Stimulated activated CD8-positive, alpha-beta memory T cell treated with anti-CD3 and anti-CD28 coated beads, Interleukin-15, amount 100 ng/mL, for 1 hour (primary cell): ENCODE results near the gene MCOLN3.
A peak's percentile ranks its signal among the peaks of the same experiment; 100 is the strongest.

Source experiments
- DNase-seq: peaks from one replicate; pipeline ENCODE4 v3.0.0-alpha.2; 2020; ENCODE audit warnings: low read depth

Gene MCOLN3

GRCh38 chr1:85048296-85049064 lies at the start of gene MCOLN3:
Gene MCOLN3, minus strand, starts transcription at chr1:85048500. Its CDS starts 3,140 bp downstream, at chr1:85045360.
- DNase-seq: no peak

- no peak for DNase-seq
Observed at GRCh38 chr1:85093644-85094043, 45.3 kb upstream of the MCOLN3 start.

- no peak for DNase-seq
Observed at GRCh38 chr1:85091671-85092280, 43.5 kb upstream of the MCOLN3 start.

GRCh38 chr1:85090225-85090624 lies 41.9 kb upstream of the MCOLN3 start:
- DNase-seq: no peak

GRCh38 chr1:85089203-85089602 lies 40.9 kb upstream of the MCOLN3 start:
- no peak for DNase-seq

- no peak for DNase-seq
Observed at GRCh38 chr1:85088408-85088784, 40.1 kb upstream of the MCOLN3 start.

GRCh38 chr1:85087659-85088407 lies 39.5 kb upstream of the MCOLN3 start:
- DNase-seq: no peak

- no peak for DNase-seq
Observed at GRCh38 chr1:85085417-85085816, 37.1 kb upstream of the MCOLN3 start.

- DNase-seq: no peak
Observed at GRCh38 chr1:85078903-85079302, 30.6 kb upstream of the MCOLN3 start.

- no peak for DNase-seq
Observed at GRCh38 chr1:85074365-85074964, 26.2 kb upstream of the MCOLN3 start.

- no peak for DNase-seq
Observed at GRCh38 chr1:85070972-85071492, 22.7 kb upstream of the MCOLN3 start.

- DNase-seq: no peak
Observed at GRCh38 chr1:85068846-85069245, 20.5 kb upstream of the MCOLN3 start.

- no peak for DNase-seq
Observed at GRCh38 chr1:85065550-85065949, 17.2 kb upstream of the MCOLN3 start.

GRCh38 chr1:85062425-85063026 lies 14.2 kb upstream of the MCOLN3 start:
- DNase-seq: no peak

GRCh38 chr1:85061711-85062424 lies 13.6 kb upstream of the MCOLN3 start:
- DNase-seq: peak; percentile 69

- DNase-seq: no peak
Observed at GRCh38 chr1:85060038-85060437, 11.7 kb upstream of the MCOLN3 start.

GRCh38 chr1:85059563-85059962 lies 11.3 kb upstream of the MCOLN3 start:
- DNase-seq: no peak

- DNase-seq: no peak
Observed at GRCh38 chr1:85058786-85059185, 10.5 kb upstream of the MCOLN3 start.

- no peak for DNase-seq
Observed at GRCh38 chr1:85058311-85058710, 10.0 kb upstream of the MCOLN3 start.

- DNase-seq: no peak
Observed at GRCh38 chr1:85054664-85055063, 6.4 kb upstream of the MCOLN3 start.

GRCh38 chr1:85049735-85050166 lies 1.5 kb upstream of the MCOLN3 start:
- DNase-seq: no peak
